GM18867 (cell line): ENCODE results near the gene COX7A2L.
"Not testable (repeated sequence)": the region's sequence is repeated elsewhere in the genome, so short reads cannot be mapped to it uniquely, and the experiment has no call there.

Source experiments
- ATAC-seq: cut with Tn5 transposase; IDR thresholded peaks from one replicate; pipeline ENCODE4 v1.9.1; 2021; ENCODE audit warnings: mild to moderate bottlenecking, moderate library complexity; ENCODE audit not compliant: unreplicated experiment

The COX7A2L gene

GRCh38 chr2:42340045-42340937 lies 20.7 kb downstream of the COX7A2L start:
- ATAC-seq: no peak

- no peak for ATAC-seq
These were observed 21.7 kb downstream of the COX7A2L start for GRCh38 chr2:42339191-42339912.

- no peak for ATAC-seq
These were observed 22.3 kb downstream of the COX7A2L start for GRCh38 chr2:42338567-42339190.

GRCh38 chr2:42337846-42338566 lies 23.0 kb downstream of the COX7A2L start:
- no peak for ATAC-seq

- ATAC-seq: no peak
These were observed 23.6 kb downstream of the COX7A2L start for GRCh38 chr2:42337356-42337820.

- ATAC-seq: no peak
These were observed 24.6 kb downstream of the COX7A2L start for GRCh38 chr2:42336361-42336965.

GRCh38 chr2:42335514-42336104 lies 25.4 kb downstream of the COX7A2L start:
- no peak for ATAC-seq

- ATAC-seq: not testable (repeated sequence)
These were observed 26.2 kb downstream of the COX7A2L start for GRCh38 chr2:42334865-42335264.

GRCh38 chr2:42334220-42334619 lies 26.8 kb downstream of the COX7A2L start:
- no peak for ATAC-seq

GRCh38 chr2:42333579-42333978 lies 27.4 kb downstream of the COX7A2L start:
- ATAC-seq: no peak

- no peak for ATAC-seq
These were observed 28.4 kb downstream of the COX7A2L start for GRCh38 chr2:42332575-42332974.

GRCh38 chr2:42331569-42332284 lies 29.3 kb downstream of the COX7A2L start:
- no peak for ATAC-seq

GRCh38 chr2:42329736-42330135 lies 31.3 kb downstream of the COX7A2L start:
- no peak for ATAC-seq

GRCh38 chr2:42328923-42329322 lies 32.1 kb downstream of the COX7A2L start:
- ATAC-seq: no peak

- no peak for ATAC-seq
These were observed 32.7 kb downstream of the COX7A2L start for GRCh38 chr2:42328148-42328833.

- ATAC-seq: peak; percentile 43
These were observed 33.9 kb downstream of the COX7A2L start for GRCh38 chr2:42327125-42327524.

- no peak for ATAC-seq
These were observed 35.4 kb downstream of the COX7A2L start for GRCh38 chr2:42325609-42326008.

- ATAC-seq: no peak
These were observed 36.1 kb downstream of the COX7A2L start for GRCh38 chr2:42324949-42325348.

- no peak for ATAC-seq
These were observed 36.8 kb downstream of the COX7A2L start for GRCh38 chr2:42324244-42324643.
